GM03348 (cell line): ENCODE results near the gene C5orf52.
"Not testable (repeated sequence)": the region's sequence is repeated elsewhere in the genome, so short reads cannot be mapped to it uniquely, and the experiment has no call there.

Source experiments
- DNase-seq: peaks from one replicate; pipeline ENCODE4 v3.0.0; 2012; ENCODE audit warnings: low spot score

Gene C5orf52

DNA sequence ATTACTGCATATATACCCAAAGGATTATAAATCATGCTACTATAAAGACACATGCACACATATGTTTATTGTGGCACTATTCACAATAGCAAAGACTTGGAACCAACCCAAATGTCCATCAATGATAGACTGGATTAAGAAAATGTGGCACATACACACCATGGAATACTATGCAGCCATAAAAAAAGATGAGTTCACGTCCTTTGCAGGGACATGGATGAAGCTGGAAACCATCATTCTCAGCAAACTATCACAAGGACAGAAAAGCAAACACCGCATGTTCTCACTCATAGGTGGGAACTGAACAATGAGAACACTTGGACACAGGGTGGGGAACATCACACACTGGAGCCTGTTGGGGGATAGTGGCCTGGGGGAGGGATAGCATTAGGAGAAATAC lies 55.3 kb downstream of the C5orf52 start:
- DNase-seq, result not testable (repeated sequence)

DNA sequence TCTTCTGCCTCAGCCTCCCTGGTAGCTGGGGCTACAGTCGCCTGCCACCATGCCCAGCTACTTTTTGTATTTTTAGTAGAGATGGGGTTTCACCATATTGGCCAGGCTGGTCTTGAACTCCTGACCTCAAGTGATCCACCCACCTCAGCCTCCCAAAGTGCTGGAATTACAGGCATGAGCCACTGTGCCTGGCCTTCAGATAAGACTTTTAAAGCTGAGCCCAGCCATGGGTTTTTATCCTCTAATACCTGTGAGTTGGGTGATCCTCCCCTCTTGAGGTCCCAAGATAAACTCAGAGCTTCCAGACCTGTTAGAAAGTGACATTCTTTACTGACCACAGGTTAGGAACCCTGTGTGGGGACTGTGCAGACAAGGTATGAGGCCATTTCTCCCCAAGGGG lies 56.5 kb downstream of the C5orf52 start:
- DNase-seq, result not testable (repeated sequence)
